ENCODE measurements around the gene XYLT1. TPM values are rescaled to one million over a fixed set of nuclear protein-coding genes. Genes with fewer than 3 reads are reported as not detected.

XYLT1 gene
- total RNA-seq, 2 experiments from 2014 or later, result 46.6 to 50.1 TPM

- ChIA-PET CTCF (no interaction called here), POLR2A (no interaction called here)
- no peak for DNase-seq
- Mint-ChIP-seq H3K36me3 (ENCODE audit: low read depth) (peaks cover 19% of the 10 kb centered on the region), H3K9me3 (peaks cover 4% of the 10 kb centered on the region), H3K27me3 (no peaks in the 10 kb centered on the region), H3K4me1 (peaks cover 19% of the 10 kb centered on the region), H3K4me3 (no peak overlapping the region), H3K27ac (no peak overlapping the region)
These were observed 176.8 kb downstream of the XYLT1 start for GRCh38 chr16:17293813-17294558.

- H3K27me3 Mint-ChIP-seq, result no peaks in the 10 kb centered on the region
- peaks cover 6% of the 10 kb centered on the region for H3K9me3 Mint-ChIP-seq
- CTCF ChIA-PET, result interaction anchor here (1.7 kb wide), 1 partner anchor 8 kb away, joined by 5 read pairs; no protein-coding TSS in a partner anchor
These were observed 179.5 kb downstream of the XYLT1 start for GRCh38 chr16:17291289-17291688.

GRCh38 chr16:17289674-17290635 lies 180.8 kb downstream of the XYLT1 start:
- no peak for DNase-seq
- Mint-ChIP-seq H3K36me3 (ENCODE audit: low read depth) (peaks cover 24% of the 10 kb centered on the region), H3K4me1 (peaks cover 7% of the 10 kb centered on the region), H3K27ac (no peak overlapping the region), H3K4me3 (no peak overlapping the region), H3K9me3 (peaks cover 6% of the 10 kb centered on the region), H3K27me3 (no peaks in the 10 kb centered on the region)
- POLR2A ChIA-PET, result no interaction called here
- CTCF ChIA-PET, result interaction anchor here (1.1 to 1.4 kb wide), 2 partner anchors 9 to 39 kb away, joined by 3 read pairs; no protein-coding TSS in a partner anchor

More at GRCh38 chr16:17291289-17291688, 179.5 kb downstream of the XYLT1 start:
- Mint-ChIP-seq H3K4me1 (peaks cover 16% of the 10 kb centered on the region), H3K4me3 (no peak overlapping the region), H3K27ac (no peak overlapping the region), H3K36me3 (ENCODE audit: low read depth) (peaks cover 25% of the 10 kb centered on the region)
- POLR2A ChIA-PET, result no interaction called here
- no peak for DNase-seq

GRCh38 chr16:17289050-17289449 lies 181.7 kb downstream of the XYLT1 start:
- no peak overlapping the region for H3K4me3 Mint-ChIP-seq
- H3K9me3 Mint-ChIP-seq, result peaks cover 6% of the 10 kb centered on the region
- CTCF ChIA-PET, result no interaction called here
- H3K36me3 Mint-ChIP-seq (ENCODE audit: low read depth), result peaks cover 21% of the 10 kb centered on the region
- POLR2A ChIA-PET, result no interaction called here
- H3K27me3 Mint-ChIP-seq, result no peaks in the 10 kb centered on the region
- no peak for DNase-seq
- no peak overlapping the region for H3K27ac Mint-ChIP-seq
- H3K4me1 Mint-ChIP-seq, result peaks cover 5% of the 10 kb centered on the region

GRCh38 chr16:17287166-17287800 lies 183.5 kb downstream of the XYLT1 start:
- Mint-ChIP-seq H3K9me3 (peaks cover 6% of the 10 kb centered on the region), H3K27me3 (no peaks in the 10 kb centered on the region), H3K36me3 (ENCODE audit: low read depth) (peaks cover 18% of the 10 kb centered on the region), H3K4me3 (no peak overlapping the region), H3K4me1 (peaks cover 10% of the 10 kb centered on the region), H3K27ac (no peak overlapping the region)
- POLR2A ChIA-PET, result no interaction called here
- no peak for DNase-seq
- CTCF ChIA-PET, result interaction anchor here (0.7 to 1.5 kb wide), 2 partner anchors 14 to 717 kb away, joined by 3 read pairs; no protein-coding TSS in a partner anchor

- CTCF ChIA-PET, result no interaction called here
- Mint-ChIP-seq H3K4me3 (no peak overlapping the region), H3K4me1 (peaks cover 10% of the 10 kb centered on the region), H3K9me3 (peaks cover 6% of the 10 kb centered on the region), H3K27ac (no peak overlapping the region), H3K36me3 (ENCODE audit: low read depth) (peaks cover 15% of the 10 kb centered on the region), H3K27me3 (no peaks in the 10 kb centered on the region)
- POLR2A ChIA-PET, result no interaction called here
- no peak for DNase-seq
These were observed 184.3 kb downstream of the XYLT1 start for GRCh38 chr16:17286443-17286842.

GRCh38 chr16:17283016-17283415 lies 187.7 kb downstream of the XYLT1 start:
- H3K4me3 Mint-ChIP-seq, result no peak overlapping the region
- peaks cover 17% of the 10 kb centered on the region for H3K4me1 Mint-ChIP-seq
- peaks cover 2% of the 10 kb centered on the region for H3K36me3 Mint-ChIP-seq (ENCODE audit: low read depth)
- H3K9me3 Mint-ChIP-seq, result no peaks in the 10 kb centered on the region
- CTCF ChIA-PET, result interaction anchor here (1.1 to 1.8 kb wide), 2 partner anchors 9 to 35 kb away, joined by 3 to 5 read pairs; no protein-coding TSS in a partner anchor
- H3K27ac Mint-ChIP-seq, result peak overlapping the region; percentile 19
- DNase-seq, result no peak
- no peaks in the 10 kb centered on the region for H3K27me3 Mint-ChIP-seq
- POLR2A ChIA-PET, result no interaction called here

- peaks cover 17% of the 10 kb centered on the region for H3K4me1 Mint-ChIP-seq
- no peaks in the 10 kb centered on the region for H3K9me3 Mint-ChIP-seq
- DNase-seq, result no peak
- no peaks in the 10 kb centered on the region for H3K27me3 Mint-ChIP-seq
- ChIA-PET POLR2A (no interaction called here), CTCF (interaction anchor here (1.8 kb wide), 1 partner anchor 10 kb away, joined by 5 read pairs; no protein-coding TSS in a partner anchor)
- no peak overlapping the region for H3K4me3 Mint-ChIP-seq
- no peak overlapping the region for H3K27ac Mint-ChIP-seq
- H3K36me3 Mint-ChIP-seq (ENCODE audit: low read depth), result peaks cover 2% of the 10 kb centered on the region
These were observed 188.5 kb downstream of the XYLT1 start for GRCh38 chr16:17282247-17282646.

- ChIA-PET CTCF (no interaction called here), POLR2A (no interaction called here)
- no peak for DNase-seq
- peak overlapping the region; percentile 3 for H3K27ac Mint-ChIP-seq
- H3K36me3 Mint-ChIP-seq (ENCODE audit: low read depth), result no peaks in the 10 kb centered on the region
- no peak overlapping the region for H3K4me3 Mint-ChIP-seq
- H3K9me3 Mint-ChIP-seq, result no peaks in the 10 kb centered on the region
- no peaks in the 10 kb centered on the region for H3K27me3 Mint-ChIP-seq
- H3K4me1 Mint-ChIP-seq, result peaks cover 22% of the 10 kb centered on the region
These were observed 189.7 kb downstream of the XYLT1 start for GRCh38 chr16:17281052-17281451.

- Mint-ChIP-seq H3K9me3 (no peaks in the 10 kb centered on the region), H3K36me3 (ENCODE audit: low read depth) (peaks cover 3% of the 10 kb centered on the region), H3K27me3 (no peaks in the 10 kb centered on the region), H3K4me3 (no peak overlapping the region), H3K27ac (peak overlapping the region; percentile 63), H3K4me1 (peaks cover 42% of the 10 kb centered on the region)
- DNase-seq, result no peak
- CTCF ChIA-PET, result interaction anchor here (1.1 to 1.3 kb wide), 2 partner anchors 13 to 149 kb away, joined by 3 to 4 read pairs; no protein-coding TSS in a partner anchor
- POLR2A ChIA-PET, result no interaction called here
These were observed 191.8 kb downstream of the XYLT1 start for GRCh38 chr16:17278988-17279387.

- H3K27me3 Mint-ChIP-seq, result no peaks in the 10 kb centered on the region
- peaks cover 6% of the 10 kb centered on the region for H3K36me3 Mint-ChIP-seq (ENCODE audit: low read depth)
- ChIA-PET POLR2A (no interaction called here), CTCF (interaction anchor here (1.3 kb wide), 1 partner anchor 12 kb away, joined by 3 read pairs; no protein-coding TSS in a partner anchor)
- no peak for DNase-seq
- H3K4me1 Mint-ChIP-seq, result peaks cover 49% of the 10 kb centered on the region
- no peak overlapping the region for H3K27ac Mint-ChIP-seq
- H3K9me3 Mint-ChIP-seq, result no peaks in the 10 kb centered on the region
- H3K4me3 Mint-ChIP-seq, result no peak overlapping the region
These were observed 192.8 kb downstream of the XYLT1 start for GRCh38 chr16:17277981-17278381.

GRCh38 chr16:17276610-17277009 lies 194.2 kb downstream of the XYLT1 start:
- H3K36me3 Mint-ChIP-seq (ENCODE audit: low read depth), result peaks cover 16% of the 10 kb centered on the region
- POLR2A ChIA-PET, result no interaction called here
- H3K4me1 Mint-ChIP-seq, result peaks cover 55% of the 10 kb centered on the region
- no peaks in the 10 kb centered on the region for H3K27me3 Mint-ChIP-seq
- no peaks in the 10 kb centered on the region for H3K9me3 Mint-ChIP-seq
- no peak for DNase-seq
- CTCF ChIA-PET, result no interaction called here
- H3K27ac Mint-ChIP-seq, result no peak overlapping the region
- no peak overlapping the region for H3K4me3 Mint-ChIP-seq

All from activated CD4-positive, alpha-beta T cell treated with anti-CD3 and anti-CD28 coated beads, Interleukin-2, amount 10 ng/mL, durations not matched to agents 7 days and 5 days (primary cell).